DMS53 treated with DMSO at 0.1 percent for 48 hours (cell line): ENCODE measurements around the gene PLPP1.
"Not testable (repeated sequence)": the region's sequence is repeated elsewhere in the genome, so short reads cannot be mapped to it uniquely, and the experiment has no call there.

Source experiments
- DNase-seq: peaks from one replicate; lab custom pipeline; 2025; ENCODE audit not compliant: unreplicated experiment; lab: John Stamatoyannopoulos, UW

The PLPP1 gene

DNA sequence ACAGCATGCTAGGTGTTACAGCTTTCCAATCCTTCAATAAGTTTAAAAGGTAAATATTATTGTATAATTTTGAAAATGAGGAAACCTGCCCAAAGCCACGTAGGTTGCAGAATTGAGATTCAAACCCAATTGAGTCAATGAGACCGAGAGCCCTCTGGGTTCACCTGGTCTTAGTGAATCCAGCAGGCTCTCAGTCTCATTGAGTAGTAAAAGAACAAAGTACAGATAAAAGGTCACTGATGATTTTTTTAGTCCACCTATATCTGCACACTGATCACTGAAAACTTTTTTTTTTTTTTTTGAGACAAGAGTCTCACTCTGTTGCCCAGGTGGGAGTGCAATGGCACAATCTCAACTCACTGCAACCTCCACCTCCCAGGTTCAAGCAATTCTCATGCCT lies 27.2 kb downstream of the PLPP1 start:
- DNase-seq, result no peak

DNA sequence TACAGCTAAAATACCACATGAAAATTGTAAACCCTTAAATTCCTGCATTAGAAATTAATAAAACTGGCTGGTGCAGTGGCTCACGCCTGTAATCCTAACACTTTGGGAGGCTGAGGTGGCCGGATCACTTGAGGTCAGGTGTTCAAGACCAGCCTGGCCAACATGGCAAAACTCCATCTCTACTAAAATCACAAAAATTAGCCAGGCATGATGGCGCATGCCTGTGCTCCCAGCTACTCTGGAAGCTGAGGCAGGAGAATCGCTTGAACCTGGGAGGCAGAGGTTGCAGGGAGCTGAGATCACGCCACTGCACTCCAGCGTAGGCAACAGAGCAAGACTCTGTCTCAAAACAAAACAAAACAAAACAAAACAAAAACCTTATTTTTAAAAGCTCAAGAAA lies 29.1 kb downstream of the PLPP1 start:
- not testable (repeated sequence) for DNase-seq

DNA sequence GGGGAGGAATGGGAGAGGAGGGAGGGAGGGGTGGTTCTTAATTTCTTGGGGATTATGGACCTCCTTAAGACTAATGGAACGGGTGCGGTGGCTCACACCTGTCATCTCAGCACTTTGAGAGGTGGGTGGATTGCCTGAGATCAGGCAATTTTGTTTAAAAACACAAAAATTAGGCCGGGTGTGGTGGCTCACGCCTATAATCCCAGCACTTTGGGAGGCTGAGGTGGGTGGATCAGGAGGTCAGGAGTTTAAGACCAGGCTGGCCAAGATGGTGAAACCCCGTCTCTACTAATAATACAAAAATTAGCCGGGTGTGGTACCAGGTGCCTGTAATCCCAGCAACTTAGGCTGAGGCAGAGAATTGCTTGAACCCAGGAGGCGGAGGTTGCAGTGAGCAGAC lies 30.8 kb downstream of the PLPP1 start:
- not testable (repeated sequence) for DNase-seq

DNA sequence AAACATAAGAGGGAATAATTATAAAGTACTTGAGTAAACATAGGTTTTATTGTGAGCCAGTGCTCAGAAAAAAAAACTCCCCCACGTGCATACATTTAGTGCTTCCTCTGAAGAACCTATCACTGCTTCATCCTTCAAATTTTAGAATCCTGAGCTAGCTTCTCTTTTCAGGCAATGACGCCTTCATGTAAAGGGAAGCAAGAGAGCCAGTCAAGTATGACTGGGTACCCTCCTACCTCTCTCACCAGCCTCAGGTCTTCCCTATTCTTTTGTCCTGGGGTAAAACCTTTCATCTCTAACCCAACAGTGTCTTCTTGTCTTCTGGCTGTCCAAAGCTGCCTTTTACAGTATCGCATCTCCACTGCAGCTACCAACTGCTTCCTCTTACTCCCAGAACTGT lies 32.0 kb downstream of the PLPP1 start:
- no peak for DNase-seq

DNA sequence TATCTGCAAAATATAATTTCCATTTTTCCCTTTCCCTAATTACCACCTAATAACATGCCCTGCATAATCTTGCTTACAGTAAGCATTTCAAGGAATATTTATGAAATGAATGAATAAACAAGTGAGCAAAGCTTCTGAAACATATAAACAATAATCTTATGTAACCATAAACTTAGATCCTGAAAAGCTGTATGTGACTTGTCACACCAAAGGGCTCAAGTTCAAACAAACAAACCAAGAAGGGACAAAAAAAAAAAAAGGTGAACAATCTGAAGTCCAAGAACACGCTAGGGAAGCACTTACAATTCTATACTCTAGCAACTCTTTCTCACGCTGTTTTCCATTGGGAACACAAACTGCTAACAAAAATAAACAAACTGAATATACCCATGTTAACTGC lies 36.3 kb downstream of the PLPP1 start:
- DNase-seq, result peak; percentile 9

DNA sequence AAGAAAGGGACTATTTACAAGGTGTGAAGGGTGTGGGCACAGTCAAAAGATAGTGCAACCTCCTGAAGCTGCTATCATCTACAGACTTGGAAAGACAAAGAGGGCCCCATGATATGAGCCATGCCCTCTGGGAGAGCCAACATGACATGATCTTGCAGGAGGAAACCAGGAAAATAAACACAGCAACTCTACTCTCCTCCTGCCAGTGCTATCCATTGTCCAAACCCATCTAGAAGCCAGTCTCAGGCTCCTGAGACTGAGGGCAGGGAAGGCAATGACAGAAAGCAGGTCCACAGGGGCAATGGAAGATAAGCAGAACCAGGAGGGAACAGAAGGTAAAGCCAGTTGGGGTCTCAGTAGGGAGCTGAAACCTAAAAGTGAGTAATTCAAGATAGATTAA lies 37.1 kb downstream of the PLPP1 start:
- DNase-seq, result no peak

DNA sequence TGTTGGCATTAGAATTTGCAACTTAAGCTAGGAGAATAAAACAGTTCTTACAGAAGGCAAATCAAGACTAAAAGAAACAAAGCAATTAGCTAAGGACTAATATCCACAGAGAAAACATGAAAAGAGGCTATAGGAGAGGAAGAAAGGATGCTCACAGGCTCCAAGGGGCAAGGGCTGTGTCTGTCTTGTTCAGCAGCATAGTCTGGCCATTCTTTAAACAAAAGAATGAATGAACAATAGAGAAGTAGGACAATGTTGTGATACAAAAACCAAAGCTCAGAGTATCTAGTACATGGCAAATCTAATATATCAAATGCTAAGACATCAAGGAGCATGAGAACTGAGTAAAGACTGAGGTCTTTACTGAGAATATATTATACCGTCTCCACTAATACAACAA lies 39.5 kb downstream of the PLPP1 start:
- no peak for DNase-seq

DNA sequence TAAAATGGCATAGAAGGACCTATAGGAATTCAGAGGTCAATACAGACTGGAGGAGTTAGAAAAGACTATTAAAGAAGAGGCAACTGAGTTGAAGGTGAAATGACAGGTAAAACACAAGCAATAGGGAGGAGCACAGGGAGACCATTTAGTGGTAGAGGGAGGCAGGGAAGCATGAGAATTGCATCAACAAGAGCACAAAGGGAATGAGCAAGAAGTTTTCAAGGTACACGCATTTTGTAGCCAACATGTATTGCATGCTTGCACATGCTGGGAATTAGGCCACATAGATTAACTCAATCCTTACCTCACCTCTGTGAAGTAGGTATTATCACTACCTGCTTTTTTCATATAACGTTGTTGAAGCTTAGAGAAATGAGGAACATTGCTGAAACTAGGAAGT lies 42.3 kb downstream of the PLPP1 start:
- no peak for DNase-seq

DNA sequence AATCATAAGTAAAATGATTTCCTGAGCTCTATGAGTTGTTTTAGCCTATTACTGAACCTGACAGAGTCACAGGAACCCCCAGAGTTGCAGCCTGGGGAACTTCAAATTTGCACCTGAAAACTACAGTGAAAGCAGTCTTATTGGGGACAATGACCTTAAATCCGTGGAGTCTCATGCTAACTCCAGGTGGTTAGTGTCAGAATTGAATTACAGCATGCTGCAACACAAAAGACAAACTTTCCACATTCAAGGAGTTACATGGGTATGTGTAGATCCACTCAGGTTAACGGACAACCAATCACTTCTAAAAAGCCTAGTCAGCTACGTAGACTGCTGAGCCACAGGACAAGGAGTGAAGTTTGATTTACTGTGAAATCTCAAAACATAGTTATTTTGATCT lies 49.7 kb downstream of the PLPP1 start:
- no peak for DNase-seq

DNA sequence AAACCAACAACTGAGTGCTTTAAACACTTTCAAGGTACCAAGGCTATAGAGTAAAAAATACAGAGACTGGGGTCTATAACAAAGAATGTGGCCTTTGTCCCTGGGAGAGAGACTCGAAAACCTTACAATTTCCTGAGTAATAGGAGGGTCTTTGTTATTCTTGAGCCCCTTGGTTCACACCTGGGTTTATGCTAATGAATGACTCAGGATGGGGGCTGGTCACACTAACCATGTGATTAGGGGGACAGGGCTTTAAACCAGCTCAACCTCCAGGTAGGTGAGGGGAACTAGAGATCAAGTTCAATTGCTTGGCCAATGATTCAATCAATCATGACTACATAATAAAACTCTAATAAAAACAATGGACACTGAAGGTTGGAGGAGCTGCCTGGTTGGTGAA lies 50.2 kb downstream of the PLPP1 start:
- no peak for DNase-seq

DNA sequence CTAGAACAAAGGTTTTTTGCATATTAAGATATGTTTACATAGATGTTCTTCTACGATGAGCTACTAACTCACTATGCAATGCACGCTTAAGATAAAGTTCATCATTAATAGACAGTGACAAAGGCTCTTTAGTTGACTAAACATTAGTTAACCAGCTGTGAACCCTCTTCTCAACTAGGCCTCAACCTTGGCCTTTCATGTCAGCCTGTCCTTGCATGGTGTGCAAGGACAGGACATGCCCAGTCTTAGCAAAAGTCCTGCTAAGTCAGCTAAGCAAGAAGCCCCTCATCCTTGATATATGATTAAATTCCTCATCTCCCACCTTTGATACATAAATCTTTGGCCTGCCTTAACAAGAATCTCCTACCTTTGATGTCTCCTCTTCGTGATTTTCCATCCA lies 50.9 kb downstream of the PLPP1 start:
- no peak for DNase-seq

DNA sequence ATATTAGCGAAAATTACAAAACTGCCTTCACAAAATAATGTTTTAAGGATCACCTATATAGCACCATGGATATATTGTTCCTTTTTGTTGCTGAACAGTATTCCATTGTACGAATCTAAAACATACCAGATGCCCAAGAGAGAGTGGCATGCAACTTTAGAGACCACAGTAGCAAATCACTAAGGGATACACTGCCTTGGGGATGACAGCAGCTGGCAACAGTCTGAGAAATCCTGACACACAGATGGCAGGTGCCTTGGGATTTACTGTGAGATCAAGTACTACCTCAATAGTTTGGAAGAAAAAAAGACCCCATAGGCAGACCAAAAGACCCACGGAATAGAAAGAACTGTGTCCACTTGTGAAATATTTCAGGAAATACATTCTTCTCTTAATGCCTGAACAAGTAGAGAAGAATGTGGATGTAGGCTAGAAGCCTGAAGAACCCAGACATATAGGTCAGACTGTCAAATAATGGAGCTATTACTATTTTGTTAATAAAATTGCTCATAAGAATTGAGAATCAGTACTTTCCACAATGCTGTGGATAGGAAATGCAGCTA lies 53.4 kb downstream of the PLPP1 start:
- no peak for DNase-seq

DNA sequence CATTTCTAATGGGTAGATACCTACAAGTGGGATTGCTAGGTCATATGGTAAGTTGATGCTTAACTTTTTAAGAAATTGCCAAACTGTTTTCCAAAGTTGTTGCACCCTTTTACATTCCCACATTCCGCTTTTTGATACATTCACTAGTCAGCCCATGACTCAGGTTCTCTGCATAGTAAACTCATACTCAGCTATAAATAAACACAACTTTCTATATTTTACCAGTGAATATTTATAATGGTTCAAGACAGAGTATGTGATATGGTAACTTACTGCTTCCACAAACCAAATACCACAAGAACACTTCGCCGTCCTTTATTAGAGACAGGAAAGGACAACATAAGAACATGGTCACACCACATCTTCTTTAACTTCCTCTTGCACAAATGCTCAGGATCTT lies 54.0 kb downstream of the PLPP1 start:
- no peak for DNase-seq

DNA sequence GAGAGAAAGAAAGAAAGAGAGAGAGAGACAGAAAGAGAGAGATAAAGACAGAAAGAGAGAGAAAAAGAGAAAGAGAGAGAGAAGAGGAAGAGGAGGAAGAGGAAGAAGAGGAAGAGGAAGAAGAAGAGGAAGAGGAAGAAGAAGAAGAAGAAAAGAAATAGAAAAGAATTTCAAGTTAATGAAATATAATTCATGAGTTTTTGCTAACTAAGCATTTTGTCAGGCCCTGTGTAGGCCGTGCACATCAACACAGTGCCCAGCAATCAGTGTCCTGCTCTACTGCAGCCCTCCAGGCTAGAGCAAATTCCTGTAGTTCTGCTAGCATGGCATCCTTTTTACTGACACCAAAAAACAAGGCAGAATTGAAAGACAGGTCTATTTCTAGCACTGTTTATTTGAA lies 62.1 kb downstream of the PLPP1 start:
- no peak for DNase-seq

DNA sequence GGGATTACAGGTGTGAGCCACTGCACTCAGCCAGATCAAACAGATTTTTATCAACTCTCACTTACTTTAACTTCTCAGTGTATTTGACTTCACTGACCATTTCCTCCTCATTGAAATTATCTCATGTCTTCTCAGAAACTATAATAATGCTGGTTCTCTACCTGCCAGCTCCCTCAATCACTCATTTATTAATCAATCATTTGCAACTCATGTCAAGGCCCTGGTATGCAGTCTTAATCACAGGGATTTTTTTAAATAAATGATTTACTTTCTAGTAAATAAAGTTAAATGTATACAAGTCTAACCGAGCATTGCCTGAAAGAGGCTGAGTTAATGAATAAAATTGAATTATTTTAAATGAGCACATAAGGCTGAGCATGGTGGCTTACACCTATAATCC lies 63.3 kb downstream of the PLPP1 start:
- no peak for DNase-seq

DNA sequence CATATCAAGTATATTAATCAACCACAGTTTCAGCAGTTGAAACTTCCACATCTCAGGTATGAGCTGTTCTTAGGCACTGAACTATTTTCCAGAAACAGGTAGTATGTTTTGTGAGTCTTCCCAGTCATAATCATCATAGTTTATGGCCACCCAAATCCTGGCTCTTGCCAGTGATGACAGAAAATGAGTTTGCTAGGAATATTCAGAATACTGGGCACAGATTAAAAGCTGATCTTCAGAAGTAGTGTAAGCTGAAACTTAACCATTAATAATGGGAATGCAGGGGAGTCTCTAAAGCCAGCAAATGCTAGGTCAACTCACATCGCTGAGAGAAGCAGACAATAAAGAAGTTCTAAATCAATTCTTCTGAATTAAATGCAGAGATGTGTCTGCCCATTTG lies 64.5 kb downstream of the PLPP1 start:
- DNase-seq, result no peak

DNA sequence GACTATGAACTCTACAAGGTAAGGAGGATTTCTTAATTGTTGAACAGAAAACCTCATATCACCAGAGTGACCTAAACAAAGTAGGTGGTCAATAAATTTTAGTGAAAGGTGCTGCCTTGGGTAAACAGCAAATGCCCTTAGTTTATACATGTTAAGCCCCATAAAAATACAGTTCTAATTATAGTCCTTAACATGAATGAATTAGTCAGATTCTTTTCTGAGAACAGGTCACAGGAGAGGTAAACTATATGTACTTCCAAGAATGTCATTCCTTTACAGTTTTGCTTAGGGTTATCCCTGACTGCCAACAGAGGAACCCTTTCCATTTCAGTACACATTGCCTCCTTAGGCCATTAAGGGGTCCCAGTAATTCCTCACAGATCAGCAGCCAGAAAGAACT lies 64.9 kb downstream of the PLPP1 start:
- DNase-seq, result no peak

DNA sequence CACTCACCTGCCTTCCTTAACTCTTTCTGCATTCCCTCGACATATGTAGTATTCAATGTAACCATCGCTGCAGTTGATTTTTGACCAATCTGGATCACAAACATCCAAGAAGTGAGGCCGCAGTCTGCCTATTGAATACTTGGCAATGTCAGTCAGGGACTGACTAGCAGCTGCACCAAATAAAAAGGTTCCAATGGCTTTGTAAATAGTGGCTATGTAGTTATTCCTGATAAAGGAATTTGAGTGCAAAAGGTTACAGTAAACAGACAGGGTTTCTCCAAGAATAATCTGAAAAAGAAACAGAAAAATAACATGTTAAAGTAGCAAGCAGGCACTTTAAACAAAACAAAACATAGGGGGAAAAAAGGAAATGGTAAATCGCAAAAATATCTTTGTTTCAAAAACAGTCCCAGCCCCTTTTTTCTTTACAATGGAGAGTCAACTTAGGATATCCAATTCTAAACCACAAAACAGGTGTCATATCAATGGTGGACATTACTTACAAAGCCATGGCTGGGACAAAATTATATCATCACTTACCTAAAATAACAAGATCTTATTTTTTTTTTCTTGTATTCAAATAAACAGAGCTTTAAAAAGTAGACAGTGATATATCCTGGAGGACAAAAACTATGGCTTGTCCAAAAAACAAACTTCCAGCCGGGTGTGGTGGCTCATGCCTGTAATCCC lies 66.8 kb downstream of the PLPP1 start:
- DNase-seq, result no peak

DNA sequence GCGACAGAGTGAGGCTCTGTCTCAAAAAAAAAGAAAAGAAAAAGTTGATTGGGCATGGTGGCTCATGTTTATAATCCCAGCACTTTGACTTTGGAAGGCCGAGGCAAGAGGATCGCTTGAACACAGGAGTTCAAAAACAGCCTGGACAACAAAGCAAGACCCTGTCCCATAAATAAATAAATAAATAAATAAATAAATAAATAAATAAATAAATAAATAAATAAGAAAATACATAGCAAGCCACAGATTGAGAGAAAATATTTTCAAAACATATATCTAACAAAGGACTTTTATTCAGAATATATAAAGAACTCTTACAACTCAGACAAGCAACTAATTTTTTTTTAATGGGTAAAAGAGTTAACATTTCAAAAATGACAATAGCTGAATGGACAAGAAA lies 71.2 kb downstream of the PLPP1 start:
- DNase-seq, result no peak

DNA sequence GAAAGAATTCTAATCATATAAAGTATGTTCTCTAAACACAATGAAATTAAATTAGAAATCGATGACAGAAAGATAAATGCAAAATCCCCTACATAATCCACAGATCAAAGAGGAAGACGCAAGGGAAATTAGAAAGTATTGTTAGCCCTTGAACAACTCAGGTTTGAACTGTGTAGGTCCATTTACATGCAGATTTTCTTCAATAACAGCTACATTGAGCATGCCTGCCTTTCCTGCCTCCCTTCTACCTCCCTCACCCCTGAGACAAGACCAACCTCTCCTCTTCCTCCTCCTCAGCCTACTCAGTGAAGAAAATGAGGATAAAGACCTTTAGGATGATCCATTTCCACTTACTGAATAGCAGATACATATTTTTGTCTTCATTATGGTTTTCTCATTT lies 75.2 kb downstream of the PLPP1 start:
- no peak for DNase-seq

DNA sequence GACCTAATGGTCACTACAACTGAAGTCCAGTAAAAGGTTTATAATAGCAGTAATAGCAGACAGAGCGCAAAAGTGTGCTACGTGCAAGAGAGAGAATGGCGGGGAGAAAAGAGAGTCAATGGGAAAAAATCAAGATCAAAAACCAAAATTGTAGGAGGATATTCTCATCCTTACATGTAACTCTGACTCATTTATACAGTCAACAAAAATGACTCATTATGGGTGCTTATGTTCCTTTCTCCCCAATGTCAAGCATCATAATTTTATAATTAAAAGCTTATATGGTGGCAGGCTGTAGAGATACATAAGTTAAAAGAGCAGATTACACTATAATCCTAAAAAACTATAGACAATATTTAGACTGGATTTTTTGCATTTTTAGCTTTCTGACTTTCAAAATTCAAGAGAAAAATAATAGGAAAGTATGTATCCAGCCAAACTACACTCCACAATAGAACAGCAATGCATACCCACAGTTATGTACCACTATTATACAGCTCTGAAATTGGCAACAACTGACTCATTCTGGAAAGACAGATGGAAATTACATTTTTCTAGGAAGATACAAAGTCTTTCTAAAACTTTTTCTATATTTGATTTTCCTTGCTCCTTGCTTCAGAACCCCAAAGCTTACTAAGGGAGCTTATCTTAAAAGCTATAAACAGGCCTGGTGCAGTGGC lies 78.4 kb downstream of the PLPP1 start:
- peak; percentile 23 for DNase-seq

DNA sequence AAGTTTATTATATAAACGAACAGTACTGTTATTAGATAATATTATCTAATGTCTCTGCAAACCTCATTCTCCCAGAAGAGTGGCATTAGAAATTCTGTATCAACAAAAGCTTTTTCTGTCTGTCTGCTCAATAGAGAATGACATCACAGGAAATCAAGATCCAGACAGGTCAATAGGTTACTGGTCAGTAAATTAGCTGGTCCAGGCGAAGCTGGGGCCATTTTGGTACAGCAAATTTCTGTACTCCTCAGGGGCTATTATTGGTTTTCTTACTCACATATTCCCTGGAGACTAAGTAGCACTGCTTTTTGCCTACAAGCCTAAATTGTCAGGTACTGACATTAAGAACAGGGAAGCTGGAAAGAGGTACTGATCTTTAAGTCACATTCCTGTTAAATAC lies 80.5 kb downstream of the PLPP1 start:
- no peak for DNase-seq

DNA sequence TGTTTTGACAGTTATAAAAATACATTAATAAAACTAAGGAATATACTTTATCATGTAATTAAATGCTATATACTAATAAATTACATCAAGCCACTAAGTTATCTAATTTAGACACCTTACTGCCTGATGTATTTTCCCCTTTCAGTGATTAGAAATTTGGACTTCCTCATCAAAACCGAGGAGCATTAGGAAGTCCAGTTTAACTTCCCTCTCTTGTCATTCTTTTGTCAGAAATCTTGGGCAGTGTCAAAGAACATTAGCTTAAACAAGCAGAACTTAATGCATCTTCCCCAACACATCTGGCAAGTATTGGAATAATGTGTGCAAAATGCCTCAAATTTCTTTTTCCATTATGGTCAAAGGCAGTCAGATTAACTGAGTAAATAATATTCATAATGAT lies 81.6 kb downstream of the PLPP1 start:
- DNase-seq, result no peak
